GM12874 (cell line): ENCODE results near the gene APCDD1.

ENCODE experiments used
- CTCF ChIP-seq: IDR thresholded peaks from 2 replicates; pipeline ENCODE4 v1.5.1; 2011; ENCODE audit warnings: low read depth, mild to moderate bottlenecking, control low read depth, low read length, moderate library complexity; ENCODE audit not compliant: insufficient read depth

Gene APCDD1

GRCh38 chr18:10453806-10454680 lies at the start of gene APCDD1:
Gene APCDD1 (plus strand): TSS chr18:10454635. CDS start chr18:10454982, 347 bp downstream.
- no peak for TF ChIP-seq CTCF

- no peak for TF ChIP-seq CTCF
These were observed 49.4 kb upstream of the APCDD1 start for GRCh38 chr18:10405014-10405493.

GRCh38 chr18:10405816-10406663 lies 48.4 kb upstream of the APCDD1 start:
- TF ChIP-seq CTCF, result no peak

- TF ChIP-seq CTCF, result no peak
These were observed 46.3 kb upstream of the APCDD1 start for GRCh38 chr18:10408131-10408530.

GRCh38 chr18:10409041-10409440 lies 45.4 kb upstream of the APCDD1 start:
- no peak for TF ChIP-seq CTCF

GRCh38 chr18:10410472-10411308 lies 43.7 kb upstream of the APCDD1 start:
- no peak for TF ChIP-seq CTCF
